Measurements from ENCODE around the gene SLC30A10.
"Not testable (repeated sequence)": the region's sequence is repeated elsewhere in the genome, so short reads cannot be mapped to it uniquely, and the experiment has no call there.

Gene SLC30A10

DNA sequence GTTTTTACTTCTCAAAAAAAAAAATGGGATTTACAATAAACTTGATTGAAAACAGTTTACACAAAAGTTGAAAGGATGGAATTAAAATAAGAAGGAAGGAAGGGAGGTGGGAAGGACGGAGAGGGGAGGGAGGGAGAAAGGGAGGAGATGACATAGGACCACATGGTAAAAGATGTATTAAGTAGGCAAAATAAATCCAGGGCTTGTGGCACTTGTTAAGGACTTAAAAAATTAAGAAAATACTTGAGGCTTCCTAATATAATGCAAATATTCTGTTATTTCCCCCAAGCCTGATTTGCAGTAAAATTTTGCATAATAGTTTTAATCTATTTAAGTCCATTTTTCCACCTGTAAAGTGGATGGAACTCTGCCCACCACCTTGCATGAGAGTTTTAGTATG lies 27.5 kb downstream of the SLC30A10 start:
- no peak for DNase-seq (ENCODE audit: insufficient read length, low spot score)
- no peak for FAIRE-seq
- TF ChIP-seq POLR2AphosphoS5 (IDR thresholded peaks at IDR 0.05; ENCODE audit: low read depth, low read length) (no peak), POU2F2 (IDR thresholded peaks at IDR 0.05; ENCODE audit: low read depth, low read length) (no peak)

DNA sequence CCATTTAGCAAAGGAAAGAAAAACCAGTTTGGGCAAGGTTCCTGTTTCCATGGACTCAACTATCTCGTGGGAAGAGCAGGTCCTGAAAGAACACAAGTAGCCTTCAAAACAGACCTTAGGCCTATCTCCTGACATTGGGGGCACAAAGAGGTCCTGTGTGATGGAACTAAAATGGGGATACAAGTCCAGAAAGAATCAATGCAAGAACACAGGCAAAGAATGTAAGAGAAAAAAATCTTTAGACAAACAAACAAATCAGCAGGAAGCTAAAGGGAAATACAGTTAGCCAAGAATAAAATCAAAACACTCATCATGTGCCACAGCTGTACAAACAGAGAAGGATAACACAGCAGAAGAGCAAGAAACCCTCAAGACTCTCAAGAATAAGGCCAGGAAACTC lies 28.2 kb downstream of the SLC30A10 start:
- no peak for DNase-seq (ENCODE audit: insufficient read length, low spot score)
- FAIRE-seq = no peak

DNA sequence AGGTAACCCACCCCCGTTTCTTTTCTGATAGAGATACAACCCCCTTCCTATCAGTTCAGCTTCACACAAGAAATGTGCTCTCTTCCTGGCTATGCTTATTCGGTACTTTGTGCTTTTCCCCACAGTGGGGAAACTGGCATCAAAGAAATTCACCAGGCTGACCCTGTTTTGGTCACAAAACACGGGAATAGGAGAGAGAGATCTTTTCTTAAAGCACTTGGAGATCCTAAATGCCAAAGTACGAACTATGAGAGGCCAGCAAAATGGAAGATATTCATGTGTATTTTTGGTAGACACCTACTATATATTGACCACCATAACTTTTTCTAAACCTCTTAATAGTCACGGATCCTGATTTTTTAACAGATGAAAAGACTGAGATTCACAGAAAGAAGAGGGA lies 30.0 kb downstream of the SLC30A10 start:
- DNase-seq (ENCODE audit: insufficient read length, low spot score) = no peak
- no peak for TF ChIP-seq POLR2AphosphoS5 (IDR thresholded peaks at IDR 0.05; ENCODE audit: low read depth, low read length)
- TF ChIP-seq PAX5 (IDR thresholded peaks at IDR 0.05; ENCODE audit: insufficient read depth, low read length, severe bottlenecking) = no peak
- TF ChIP-seq POU2F2 (IDR thresholded peaks at IDR 0.05; ENCODE audit: low read depth, low read length) = no peak
- TF ChIP-seq POLR2A (IDR thresholded peaks at IDR 0.05; ENCODE audit: low read depth, low read length) = no peak
- TF ChIP-seq SPI1 (IDR thresholded peaks at IDR 0.05; ENCODE audit: low read depth, low read length) = no peak
- no peak for TF ChIP-seq TAF1 (IDR thresholded peaks at IDR 0.05; ENCODE audit: low read depth, low read length)
- FAIRE-seq = no peak

More for the DNA sequence above, 28.2 kb downstream of the SLC30A10 start:
- TF ChIP-seq POLR2AphosphoS5 (IDR thresholded peaks at IDR 0.05; ENCODE audit: low read depth, low read length) (no peak), SPI1 (IDR thresholded peaks at IDR 0.05; ENCODE audit: low read depth, low read length) (no peak), POU2F2 (IDR thresholded peaks at IDR 0.05; ENCODE audit: low read depth, low read length) (no peak), TAF1 (IDR thresholded peaks at IDR 0.05; ENCODE audit: low read depth, low read length) (no peak), PAX5 (IDR thresholded peaks at IDR 0.05; ENCODE audit: insufficient read depth, low read length, severe bottlenecking) (no peak), POLR2A (IDR thresholded peaks at IDR 0.05; ENCODE audit: low read depth, low read length) (no peak)

DNA sequence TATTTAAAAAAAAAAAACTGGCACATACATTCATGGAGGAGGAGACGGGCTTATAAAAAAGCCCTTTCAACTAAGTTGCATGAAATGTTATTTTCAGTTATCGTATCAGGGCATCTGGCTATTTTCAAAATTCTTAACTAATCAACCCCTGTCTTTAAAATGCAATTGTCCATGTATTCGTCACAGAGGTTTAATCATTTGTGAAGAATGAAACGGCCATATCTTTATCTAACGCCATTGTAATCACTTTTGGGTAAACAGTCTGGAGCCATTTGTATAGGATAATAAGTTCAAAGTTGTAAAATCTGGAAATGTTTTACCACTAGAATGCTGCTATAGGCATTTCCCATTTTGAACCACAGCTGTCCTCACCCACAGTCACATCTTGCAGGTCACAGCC lies 30.4 kb downstream of the SLC30A10 start:
- DNase-seq (ENCODE audit: insufficient read length, low spot score) (no peak), FAIRE-seq (no peak)
- TF ChIP-seq POLR2A (IDR thresholded peaks at IDR 0.05; ENCODE audit: low read depth, low read length) = no peak
- no peak for TF ChIP-seq POLR2AphosphoS5 (IDR thresholded peaks at IDR 0.05; ENCODE audit: low read depth, low read length)
- no peak for TF ChIP-seq PAX5 (IDR thresholded peaks at IDR 0.05; ENCODE audit: insufficient read depth, low read length, severe bottlenecking)
- no peak for TF ChIP-seq POU2F2 (IDR thresholded peaks at IDR 0.05; ENCODE audit: low read depth, low read length)
- TF ChIP-seq TAF1 (IDR thresholded peaks at IDR 0.05; ENCODE audit: low read depth, low read length) = no peak
- no peak for TF ChIP-seq SPI1 (IDR thresholded peaks at IDR 0.05; ENCODE audit: low read depth, low read length)

DNA sequence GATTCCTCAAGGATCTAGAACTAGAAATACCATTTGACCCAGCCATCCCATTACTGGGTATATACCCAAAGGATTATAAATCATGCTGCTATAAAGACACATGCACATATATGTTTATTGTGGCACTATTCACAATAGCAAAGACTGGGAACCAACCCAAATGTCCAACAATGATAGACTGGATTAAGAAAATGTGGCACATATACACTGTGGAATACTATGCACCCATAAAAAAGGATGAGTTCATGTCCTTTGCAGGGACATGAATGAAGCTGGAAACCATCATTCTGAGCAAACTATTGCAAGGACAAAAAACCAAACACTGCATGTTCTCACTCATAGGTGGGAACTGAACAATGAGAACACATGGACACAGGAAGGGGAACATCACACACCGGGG lies 36.1 kb downstream of the SLC30A10 start:
- not testable (repeated sequence) for DNase-seq (ENCODE audit: insufficient read length, low spot score); FAIRE-seq

DNA sequence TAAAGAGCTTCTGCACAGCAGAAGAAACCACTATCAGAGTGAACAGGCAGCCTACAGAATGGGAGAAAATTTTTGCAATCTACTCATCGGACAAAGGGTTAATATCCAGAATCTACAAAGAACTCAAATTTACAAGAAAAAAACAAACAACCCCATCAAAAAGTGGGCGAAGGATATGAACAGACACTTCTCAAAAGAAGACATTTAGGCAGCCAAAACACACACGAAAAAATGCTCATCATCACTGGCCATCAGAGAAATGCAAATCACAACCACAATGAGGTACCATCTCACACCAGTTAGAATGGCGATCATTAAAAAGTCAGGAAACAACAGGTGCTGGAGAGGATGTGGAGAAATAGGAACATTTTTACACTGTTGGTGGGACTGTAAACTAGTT lies 36.5 kb downstream of the SLC30A10 start:
- FAIRE-seq; DNase-seq (ENCODE audit: insufficient read length, low spot score): not testable (repeated sequence)

DNA sequence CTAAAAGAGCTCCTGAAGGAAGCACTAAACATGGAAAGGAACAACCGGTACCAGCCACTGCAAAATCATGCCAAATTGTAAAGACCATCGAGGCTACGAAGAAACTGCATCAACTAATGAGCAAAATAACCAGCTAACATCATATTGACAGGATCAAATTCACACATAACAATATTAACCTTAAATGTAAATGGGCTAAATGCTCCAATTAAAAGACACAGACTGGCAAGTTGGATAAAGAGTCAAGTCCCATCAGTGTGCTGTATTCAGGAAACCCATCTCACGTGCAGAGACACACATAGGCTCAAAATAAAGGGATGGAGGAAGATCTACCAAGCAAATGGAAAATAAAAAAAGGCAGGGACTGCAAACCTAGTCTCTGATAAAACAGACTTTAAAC lies 39.7 kb downstream of the SLC30A10 start:
- not testable (repeated sequence) for FAIRE-seq; DNase-seq (ENCODE audit: insufficient read length, low spot score)

DNA sequence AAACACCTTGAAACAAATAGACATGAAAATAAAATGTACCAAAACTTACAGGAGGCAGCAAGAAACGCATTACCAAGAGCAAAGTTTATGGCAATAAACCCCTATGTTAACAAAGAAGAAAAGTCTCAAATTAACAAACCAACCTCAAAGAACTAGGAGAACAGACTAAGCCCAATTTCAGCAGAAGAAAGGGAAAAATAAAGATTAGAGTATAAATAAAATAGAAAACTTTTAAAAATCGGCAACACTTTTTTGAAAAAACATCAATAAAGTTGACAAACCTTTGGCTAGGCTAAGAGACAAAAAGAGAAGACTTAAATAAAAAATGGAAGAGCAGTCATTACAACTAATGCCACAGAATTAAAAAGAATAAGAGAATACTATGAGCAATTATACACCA lies 42.7 kb downstream of the SLC30A10 start:
- TF ChIP-seq POLR2A (IDR thresholded peaks at IDR 0.05; ENCODE audit: low read depth, low read length) (no peak), TAF1 (IDR thresholded peaks at IDR 0.05; ENCODE audit: low read depth, low read length) (no peak), POU2F2 (IDR thresholded peaks at IDR 0.05; ENCODE audit: low read depth, low read length) (no peak), POLR2AphosphoS5 (IDR thresholded peaks at IDR 0.05; ENCODE audit: low read depth, low read length) (no peak), SPI1 (IDR thresholded peaks at IDR 0.05; ENCODE audit: low read depth, low read length) (no peak), PAX5 (IDR thresholded peaks at IDR 0.05; ENCODE audit: insufficient read depth, low read length, severe bottlenecking) (no peak)
- DNase-seq (ENCODE audit: insufficient read length, low spot score) (no peak), FAIRE-seq (no peak)

DNA sequence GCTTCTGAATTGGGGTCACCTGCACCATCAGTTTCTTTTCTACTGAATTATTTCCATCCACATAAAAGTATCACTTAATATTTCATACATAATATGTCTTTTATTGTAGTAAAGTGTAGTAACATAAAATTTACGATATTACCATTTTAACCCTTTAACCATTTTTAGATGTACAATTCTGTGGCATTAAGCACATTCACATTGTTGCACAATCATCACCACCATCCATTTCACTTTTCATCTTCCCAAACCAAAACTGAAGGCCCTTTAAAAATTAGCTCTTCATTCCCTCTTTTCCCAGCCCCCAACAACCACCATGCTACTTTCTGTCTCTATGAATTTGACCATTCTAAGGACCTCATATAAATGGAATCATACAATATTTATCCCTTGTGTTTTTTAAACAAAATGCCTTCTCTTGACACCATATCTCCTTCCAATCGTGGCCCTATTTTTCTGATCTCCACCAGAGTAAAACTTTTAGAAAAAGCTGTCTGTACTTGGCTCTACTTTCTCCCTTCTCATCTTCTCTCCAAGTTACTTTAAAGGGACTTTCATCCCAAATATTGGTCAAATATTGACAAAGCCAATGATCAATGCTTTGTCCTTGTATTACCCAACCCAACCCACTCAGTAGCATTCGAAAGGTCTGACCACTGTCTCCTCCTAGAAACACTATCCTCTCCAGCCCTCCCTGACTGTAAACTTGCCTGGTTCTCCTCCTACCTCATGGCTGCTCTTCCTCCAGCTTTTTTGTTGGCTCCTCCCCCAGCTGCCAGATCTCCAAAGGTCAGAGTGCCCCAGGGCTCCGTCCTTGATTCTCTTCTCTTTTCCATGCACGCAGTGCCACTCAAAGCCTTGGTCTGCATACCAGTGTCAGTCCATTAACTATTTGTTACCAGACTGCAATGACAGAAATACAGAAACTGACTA lies 44.7 kb downstream of the SLC30A10 start:
- FAIRE-seq (no peak), DNase-seq (ENCODE audit: insufficient read length, low spot score) (no peak)
- TF ChIP-seq POLR2AphosphoS5 (IDR thresholded peaks at IDR 0.05; ENCODE audit: low read depth, low read length) = no peak
- TF ChIP-seq POU2F2 (IDR thresholded peaks at IDR 0.05; ENCODE audit: low read depth, low read length) = no peak
- TF ChIP-seq PAX5 (IDR thresholded peaks at IDR 0.05; ENCODE audit: insufficient read depth, low read length, severe bottlenecking) = no peak
- no peak for TF ChIP-seq POLR2A (IDR thresholded peaks at IDR 0.05; ENCODE audit: low read depth, low read length)
- TF ChIP-seq SPI1 (IDR thresholded peaks at IDR 0.05; ENCODE audit: low read depth, low read length) = no peak
- no peak for TF ChIP-seq TAF1 (IDR thresholded peaks at IDR 0.05; ENCODE audit: low read depth, low read length)

DNA sequence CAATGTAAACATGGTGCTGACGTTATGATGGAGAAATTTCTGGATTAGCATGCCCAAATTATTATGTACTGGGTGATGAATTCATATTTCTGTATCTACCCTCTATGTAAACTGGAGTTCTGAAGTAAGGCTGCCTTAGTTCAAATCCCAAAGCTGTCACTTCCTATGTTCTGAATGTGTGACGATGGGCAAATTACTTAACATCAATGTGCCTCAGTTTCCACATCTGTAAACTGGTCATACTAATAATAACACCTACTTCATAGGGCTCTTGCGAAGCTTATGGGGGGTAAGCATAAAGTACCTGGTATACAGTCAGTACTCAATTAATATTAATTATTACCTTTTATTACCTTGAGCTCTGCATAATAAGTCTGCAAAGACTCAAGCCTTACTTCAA lies 45.6 kb downstream of the SLC30A10 start:
- FAIRE-seq (no peak), DNase-seq (ENCODE audit: insufficient read length, low spot score) (no peak)
- TF ChIP-seq SPI1 (IDR thresholded peaks at IDR 0.05; ENCODE audit: low read depth, low read length) (no peak), TAF1 (IDR thresholded peaks at IDR 0.05; ENCODE audit: low read depth, low read length) (no peak), PAX5 (IDR thresholded peaks at IDR 0.05; ENCODE audit: insufficient read depth, low read length, severe bottlenecking) (no peak)

DNA sequence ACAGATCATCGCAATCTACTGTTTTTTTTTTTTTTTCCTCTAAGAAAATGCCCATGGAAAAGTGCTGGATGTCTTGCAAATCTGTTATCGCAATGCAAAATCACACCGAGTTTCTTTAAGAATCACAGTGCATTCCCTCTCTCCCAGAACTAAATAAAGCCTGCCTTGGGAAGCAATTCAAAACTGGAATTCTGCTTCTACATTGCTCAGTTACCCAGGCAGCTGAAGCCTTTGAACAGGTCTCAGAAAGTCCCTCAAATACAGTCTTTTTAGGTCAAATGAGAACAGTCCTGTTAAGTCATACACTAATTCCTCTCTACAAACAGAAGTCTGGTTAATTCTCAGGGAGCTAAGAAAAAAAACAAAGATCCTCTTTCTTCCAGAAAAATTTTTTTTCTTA lies 46.3 kb downstream of the SLC30A10 start:
- TF ChIP-seq PAX5 (IDR thresholded peaks at IDR 0.05; ENCODE audit: insufficient read depth, low read length, severe bottlenecking) = no peak
- TF ChIP-seq POLR2A (IDR thresholded peaks at IDR 0.05; ENCODE audit: low read depth, low read length) = no peak
- no peak for TF ChIP-seq SPI1 (IDR thresholded peaks at IDR 0.05; ENCODE audit: low read depth, low read length)
- TF ChIP-seq POU2F2 (IDR thresholded peaks at IDR 0.05; ENCODE audit: low read depth, low read length) = no peak
- TF ChIP-seq TAF1 (IDR thresholded peaks at IDR 0.05; ENCODE audit: low read depth, low read length) = no peak
- no peak for TF ChIP-seq POLR2AphosphoS5 (IDR thresholded peaks at IDR 0.05; ENCODE audit: low read depth, low read length)
- FAIRE-seq = no peak

More for the DNA sequence above, 46.3 kb downstream of the SLC30A10 start:
- no peak for DNase-seq (ENCODE audit: insufficient read length, low spot score)

Measured in GM12891 (cell line).